Measurements from ENCODE around the gene STOML1.
A peak's percentile ranks its signal among the peaks of the same experiment; 100 is the strongest.

DNA sequence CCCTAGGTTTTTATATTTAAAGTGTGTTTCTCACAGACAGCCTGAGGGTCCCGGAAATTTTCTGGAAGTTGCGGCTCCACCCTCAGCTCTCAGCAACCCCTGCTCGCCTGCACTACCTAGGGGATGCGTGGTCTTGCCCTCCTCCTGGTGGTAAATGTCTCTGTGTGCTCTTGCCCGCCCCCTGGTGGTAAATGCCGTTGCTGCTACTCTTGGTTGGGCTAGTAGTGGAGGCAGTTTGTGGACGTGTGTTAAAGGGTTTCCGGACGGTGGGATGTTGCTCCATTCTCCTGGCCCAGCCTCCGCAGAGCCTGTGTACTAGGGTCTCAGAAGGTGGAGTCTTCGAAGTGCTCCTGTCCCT lies 27.4 kb downstream of the STOML1 start:
- TF ChIP-seq CTCF (IDR thresholded peaks at IDR 0.05) (peak; percentile 88 to 95 (median 93)), POLR2A (IDR thresholded peaks at IDR 0.05) (no peak), POLR2AphosphoS5 (IDR thresholded peaks at IDR 0.05) (no peak)
